ENCODE measurements around the gene NR2E3.
"Not testable (repeated sequence)": the region's sequence is repeated elsewhere in the genome, so short reads cannot be mapped to it uniquely, and the experiment has no call there.

The NR2E3 gene

DNA sequence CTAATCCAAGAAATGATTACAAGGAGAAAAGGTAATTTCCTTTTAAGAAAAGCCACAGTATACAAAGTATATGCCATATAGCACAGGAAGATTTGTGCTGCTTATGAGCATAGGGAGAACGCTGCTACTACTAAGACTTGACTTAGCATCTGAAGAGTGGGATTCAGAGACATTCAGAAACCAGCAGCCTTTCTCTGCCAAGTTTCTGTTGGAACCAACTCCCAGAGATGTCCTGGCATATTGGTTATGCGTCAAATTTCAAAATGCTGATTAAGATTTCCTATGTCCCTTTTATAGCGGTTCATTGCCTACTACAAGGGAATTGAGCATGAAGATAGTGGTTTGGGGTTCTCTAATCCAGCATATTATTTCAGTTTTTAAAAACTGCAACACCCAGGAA, 4.9 kb downstream of the NR2E3 start:
- no peak for DNase-seq (ENCODE audit: low read depth)

GRCh38 chr15:71817351-71817750, 7.0 kb downstream of the NR2E3 start:
- DNase-seq (ENCODE audit: low read depth): no peak

DNA sequence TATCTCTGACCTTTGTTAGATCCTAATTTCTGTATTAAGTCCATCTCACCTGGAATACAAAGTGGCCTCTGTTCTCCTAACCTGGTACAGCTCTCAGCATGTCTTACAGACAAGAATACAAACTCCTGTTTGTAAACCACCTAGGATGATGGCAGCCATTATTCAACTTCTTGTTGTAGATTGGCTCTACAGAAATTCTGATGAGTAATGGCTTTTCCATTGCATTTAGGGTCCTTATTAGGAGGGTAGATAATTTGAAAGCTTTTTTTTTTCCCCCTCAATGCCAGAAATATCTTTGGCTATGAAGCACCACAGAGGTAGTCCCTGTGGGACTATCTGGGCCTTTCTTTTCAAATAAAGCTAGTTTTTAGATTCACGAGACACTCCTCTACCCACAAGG, 9.8 kb downstream of the NR2E3 start:
- no peak for DNase-seq (ENCODE audit: low read depth)

DNA sequence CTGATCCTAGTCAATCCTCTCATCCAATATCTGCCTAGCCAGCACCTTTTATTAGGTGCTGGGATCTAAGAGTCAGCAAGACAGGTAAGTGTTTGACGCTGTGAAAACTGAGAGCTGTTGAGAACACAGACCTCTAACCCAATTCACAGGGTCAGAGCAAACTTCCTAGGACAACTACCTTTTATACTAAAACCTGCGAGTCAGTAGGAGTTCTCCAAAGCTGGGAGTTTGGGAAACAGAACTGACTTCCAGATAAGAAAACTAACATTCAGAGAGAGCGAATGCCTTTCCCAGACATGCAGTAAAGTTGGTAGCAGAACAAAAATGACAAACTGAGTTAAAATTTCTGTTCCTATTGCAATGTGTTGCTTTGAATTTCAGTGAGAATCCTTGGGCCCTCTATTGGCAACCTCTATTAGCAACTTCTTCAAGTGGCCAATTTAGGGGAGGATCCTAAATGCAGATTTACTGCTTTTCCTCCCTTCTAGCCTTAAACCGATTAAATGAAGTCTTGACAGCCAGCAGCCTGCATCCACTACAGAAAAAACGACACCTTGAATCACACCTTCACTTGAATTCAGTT, 11.3 kb downstream of the NR2E3 start:
- DNase-seq (ENCODE audit: low read depth): no peak

- no peak for DNase-seq (ENCODE audit: low read depth)
Measured at GRCh38 chr15:71822890-71823630, 12.7 kb downstream of the NR2E3 start.

DNA sequence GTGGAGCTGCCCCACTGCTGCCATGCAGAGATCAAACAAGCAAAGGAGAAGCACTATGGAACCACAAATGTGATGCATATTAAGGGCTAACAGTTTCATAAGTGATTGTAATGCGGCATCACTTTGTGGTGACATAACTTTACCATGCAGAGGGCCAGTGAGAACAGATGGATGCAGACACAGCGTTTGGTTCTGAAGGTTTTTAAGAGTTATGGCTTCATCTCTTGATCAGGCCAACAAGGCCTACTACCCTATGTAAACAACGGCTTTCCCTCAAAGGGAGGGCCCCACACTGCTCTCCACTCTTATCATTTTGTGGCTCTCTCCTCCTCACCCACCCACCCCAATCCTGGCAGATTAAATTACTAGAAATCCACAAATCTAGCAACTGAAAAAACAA, 13.4 kb downstream of the NR2E3 start:
- DNase-seq (ENCODE audit: low read depth): no peak

DNA sequence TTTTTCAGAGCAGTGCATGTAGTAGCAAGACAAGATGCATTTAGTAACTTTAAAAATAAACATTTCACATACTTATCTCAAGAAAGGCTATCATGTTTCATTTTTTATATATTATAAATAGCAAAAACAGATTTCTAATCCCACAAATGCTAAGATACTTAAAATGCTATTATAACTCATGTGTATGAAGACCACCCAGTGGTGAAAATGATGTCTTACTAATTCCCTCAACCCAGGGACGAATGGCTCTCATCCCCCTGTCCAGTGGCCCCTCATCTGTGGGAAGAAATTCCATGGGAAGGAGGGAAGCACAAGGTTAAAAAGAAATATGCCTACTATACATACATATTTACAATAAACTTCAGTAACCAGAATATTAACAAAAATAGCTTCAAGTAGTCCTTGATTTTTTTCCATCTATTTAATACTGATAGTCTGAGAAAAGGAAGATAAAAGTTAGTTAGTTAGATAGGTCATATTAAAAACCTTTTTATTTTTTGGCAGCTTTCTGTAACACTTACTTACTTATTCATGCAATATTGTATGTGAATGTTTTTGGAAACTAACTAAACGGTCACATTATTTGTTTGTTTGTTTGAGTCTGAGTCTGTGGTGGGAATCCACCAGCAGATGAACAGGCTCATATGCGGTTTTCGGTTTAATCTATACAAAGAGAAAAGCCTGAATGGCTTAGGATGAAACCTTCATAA, 14.8 kb downstream of the NR2E3 start:
- DNase-seq (ENCODE audit: low read depth): no peak

- DNase-seq (ENCODE audit: low read depth): no peak
Measured at GRCh38 chr15:71826196-71826595, 15.8 kb downstream of the NR2E3 start.

- DNase-seq (ENCODE audit: low read depth): no peak
Measured at GRCh38 chr15:71830981-71831380, 20.6 kb downstream of the NR2E3 start.

DNA sequence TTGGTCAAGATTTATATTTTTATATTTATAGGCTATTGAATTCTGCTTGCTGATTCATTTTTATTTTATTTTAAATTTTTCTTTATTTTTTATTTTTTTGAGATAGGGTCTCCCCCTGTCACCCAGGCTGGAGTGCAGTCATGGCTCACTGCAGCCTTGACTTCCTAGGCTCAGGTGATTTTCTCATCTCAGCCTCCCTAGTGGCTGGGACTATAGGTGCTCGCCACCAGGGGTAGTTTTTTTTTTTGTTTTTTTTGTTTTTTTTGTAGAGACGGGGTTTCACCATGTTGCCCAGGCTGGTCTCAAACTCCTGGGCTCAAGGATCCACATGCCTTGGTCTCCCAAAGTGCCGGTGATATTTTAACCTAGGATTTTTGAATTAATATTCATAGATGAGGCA, 31.2 kb downstream of the NR2E3 start:
- DNase-seq (ENCODE audit: low read depth): no peak

- DNase-seq (ENCODE audit: low read depth): no peak
Measured at GRCh38 chr15:71844916-71845315, 34.6 kb downstream of the NR2E3 start.

DNA sequence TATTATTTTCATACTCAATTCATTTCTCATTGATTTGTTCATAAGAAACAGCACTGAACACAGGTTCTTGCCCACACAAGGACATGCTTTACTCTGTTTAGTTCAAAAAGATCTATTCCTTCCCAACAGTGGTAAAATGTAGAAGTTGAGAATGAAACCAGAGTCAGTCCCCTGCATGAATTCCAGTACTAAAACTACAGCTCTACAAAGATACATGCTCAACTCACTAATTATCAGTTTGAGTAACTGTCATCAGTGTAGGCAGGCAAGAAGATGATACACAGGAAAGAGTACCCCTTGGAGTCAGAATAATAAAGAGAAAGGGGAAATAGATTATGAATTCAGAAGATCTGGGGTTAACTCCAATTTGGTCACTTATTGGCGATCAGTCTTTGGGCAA, 43.2 kb downstream of the NR2E3 start:
- no peak for DNase-seq (ENCODE audit: low read depth)

GRCh38 chr15:71858232-71858631, 47.9 kb downstream of the NR2E3 start:
- not testable (repeated sequence) for DNase-seq (ENCODE audit: low read depth)
